ENCODE data around the gene ZNF267.
"Not testable (repeated sequence)": the region's sequence is repeated elsewhere in the genome, so short reads cannot be mapped to it uniquely, and the experiment has no call there.

Gene ZNF267

DNA sequence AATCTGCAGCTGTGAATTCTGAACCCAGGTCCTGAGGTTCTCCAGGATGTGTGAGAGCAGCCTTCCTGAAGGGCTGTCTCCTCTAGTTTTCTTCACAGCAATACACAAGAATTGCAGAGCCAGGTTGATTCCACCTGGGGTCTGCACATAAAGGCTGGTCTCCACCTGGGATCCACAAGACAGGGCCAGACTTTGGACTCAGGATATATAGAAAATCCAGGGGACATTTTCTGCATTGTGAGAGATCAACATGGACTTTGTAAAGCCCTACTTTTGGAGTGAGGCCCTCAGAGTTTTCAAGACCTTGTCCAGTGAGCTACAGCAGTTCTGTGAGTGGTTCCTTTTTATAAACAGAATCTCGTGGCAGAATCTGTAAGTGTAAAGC lies 6.3 kb downstream of the ZNF267 start:
- no peak for DNase-seq (ENCODE audit: low read depth)

DNA sequence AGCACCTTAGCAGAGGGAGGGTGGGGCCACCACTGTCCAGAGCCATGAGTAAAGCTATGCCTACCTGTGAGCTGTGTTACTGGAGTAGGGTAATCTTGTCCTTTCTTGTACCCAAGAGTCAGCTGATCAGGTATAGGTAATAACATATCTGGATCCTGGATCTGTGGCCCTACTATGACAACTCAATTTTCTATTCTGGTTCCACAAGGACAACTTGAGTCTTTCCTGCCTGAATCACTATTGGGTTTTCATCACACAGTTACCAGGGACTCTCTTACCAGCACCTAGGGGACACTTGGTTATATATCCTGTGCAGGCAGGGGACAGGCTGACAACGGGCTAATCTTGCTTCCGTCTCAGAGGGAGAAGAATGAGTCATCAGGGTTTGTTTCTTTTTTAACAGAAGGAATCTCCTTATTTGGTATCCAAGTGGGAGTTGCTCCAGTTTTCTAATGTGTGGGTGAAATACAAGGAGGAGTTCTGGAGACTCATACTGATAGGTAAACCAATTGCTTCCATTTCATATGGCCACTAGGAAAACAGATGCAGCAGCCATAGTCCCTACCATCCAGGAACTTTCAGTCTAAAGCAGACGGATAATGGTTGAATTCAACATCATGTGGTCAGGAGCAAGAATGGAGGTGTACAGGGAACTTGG lies 6.8 kb downstream of the ZNF267 start:
- peak; percentile 38 for DNase-seq (ENCODE audit: low read depth)

DNA sequence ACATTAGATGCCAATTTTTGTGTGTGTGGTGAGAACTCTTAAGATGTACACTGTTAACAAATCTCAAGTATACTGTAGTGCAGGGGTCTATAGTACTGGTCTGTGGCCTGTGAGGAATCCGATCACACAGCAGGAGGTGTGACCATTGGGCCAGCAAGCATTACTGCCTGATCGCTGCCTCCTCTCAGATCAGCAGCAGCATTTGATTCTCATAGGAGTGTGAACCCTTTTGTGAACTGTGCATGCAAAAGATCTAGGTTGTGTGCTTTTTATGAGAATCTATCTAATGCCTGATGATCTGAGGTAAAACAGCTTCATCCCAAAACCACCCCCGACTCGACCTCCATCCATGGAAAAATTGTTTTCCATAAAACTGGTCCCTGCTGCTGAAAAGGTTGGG lies 12.6 kb downstream of the ZNF267 start:
- no peak for DNase-seq (ENCODE audit: low read depth)

DNA sequence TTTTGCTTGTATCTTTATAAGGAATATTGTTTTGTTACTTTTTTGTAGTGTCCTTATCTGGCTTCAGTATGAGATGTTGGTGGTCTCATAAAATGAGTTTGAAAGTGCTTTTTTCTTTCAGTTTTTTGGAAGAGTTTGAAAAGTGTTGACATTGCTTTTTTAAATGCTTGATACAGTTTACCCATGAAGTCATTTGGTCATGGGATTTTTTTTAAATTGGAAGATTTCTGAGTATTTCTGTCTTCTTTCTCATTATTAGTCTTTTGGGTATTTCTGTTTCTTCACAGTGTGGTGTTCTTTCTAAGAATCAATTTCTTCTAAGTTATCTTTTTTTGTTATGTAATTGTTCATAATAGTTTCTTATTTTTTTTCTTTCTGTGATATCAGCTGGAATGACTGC lies 15.1 kb downstream of the ZNF267 start:
- no peak for DNase-seq (ENCODE audit: low read depth)

DNA sequence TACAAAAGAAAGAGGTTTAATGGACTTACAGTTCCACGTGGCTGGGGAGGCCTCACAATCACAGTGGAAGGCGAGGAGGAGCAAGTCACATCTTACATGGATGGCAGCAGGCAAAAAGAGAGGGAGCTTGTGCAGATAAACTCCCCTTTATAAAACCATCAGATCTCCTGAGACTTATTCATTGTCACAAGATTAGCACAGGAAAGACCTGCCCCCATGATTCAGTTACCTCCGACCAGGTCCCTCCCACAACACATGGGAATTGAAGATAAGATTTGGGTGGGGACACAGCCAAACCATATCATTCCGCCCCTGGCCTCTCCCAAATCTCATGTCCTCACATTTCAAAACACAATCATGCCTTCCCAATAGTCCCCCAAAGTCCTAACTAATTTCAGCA lies 18.5 kb downstream of the ZNF267 start:
- DNase-seq (ENCODE audit: low read depth): not testable (repeated sequence)

DNA sequence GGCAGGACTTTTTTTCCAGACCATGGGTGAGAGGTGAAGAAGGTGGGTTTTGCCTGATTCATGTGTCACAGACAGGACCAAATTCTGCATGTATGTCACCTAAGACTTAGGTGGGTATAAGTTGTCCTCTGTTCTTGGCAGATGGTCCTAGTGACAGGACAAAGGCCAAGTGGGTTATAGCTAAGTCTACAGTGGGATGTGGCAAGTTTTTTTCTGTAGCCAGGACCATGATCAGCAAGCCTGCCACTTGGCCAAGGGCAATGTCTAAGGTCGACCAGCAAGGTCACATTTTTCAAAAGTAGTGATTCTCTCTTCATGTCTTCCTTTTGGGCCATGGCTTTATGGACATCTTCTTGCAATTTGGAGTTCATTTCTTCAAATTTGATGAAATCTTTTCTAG lies 20.2 kb downstream of the ZNF267 start:
- no peak for DNase-seq (ENCODE audit: low read depth)

DNA sequence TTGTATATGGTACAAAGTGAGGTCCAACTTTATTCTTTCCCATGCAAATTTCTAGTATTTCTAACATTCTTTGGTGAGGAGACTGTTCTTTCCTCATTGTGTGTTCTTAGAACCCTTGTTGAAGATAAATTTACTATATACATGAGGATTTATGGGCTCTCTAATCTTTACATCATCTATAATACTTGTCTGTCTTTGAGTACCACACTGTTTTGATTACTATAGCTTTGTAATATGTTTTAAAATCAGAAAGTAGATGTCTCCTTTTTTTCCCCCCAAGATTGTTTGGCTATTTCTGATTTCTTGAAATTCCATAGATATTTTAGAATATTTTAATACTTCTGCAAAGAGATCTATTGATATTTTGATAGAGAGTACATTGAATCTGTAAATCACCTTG lies 23.7 kb downstream of the ZNF267 start:
- no peak for DNase-seq (ENCODE audit: low read depth)

DNA sequence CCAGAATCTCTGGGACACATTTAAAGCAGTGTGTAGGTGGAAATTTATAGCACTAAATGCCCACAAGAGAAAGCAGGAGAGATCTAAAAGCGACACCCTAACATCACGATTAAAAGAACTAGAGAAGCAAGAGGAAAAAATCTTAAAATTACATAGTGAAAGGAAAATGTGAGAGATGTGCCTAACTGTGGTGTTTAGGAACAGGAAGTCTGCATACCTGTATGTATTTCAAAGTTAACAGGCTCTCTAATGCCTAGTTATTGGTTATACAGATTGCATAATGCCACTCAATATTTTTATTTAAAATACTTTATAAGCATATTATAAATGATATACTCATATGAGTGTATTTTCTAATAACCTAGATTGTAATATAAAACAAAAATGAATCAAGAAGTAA lies 25.9 kb downstream of the ZNF267 start:
- no peak for DNase-seq (ENCODE audit: low read depth)

DNA sequence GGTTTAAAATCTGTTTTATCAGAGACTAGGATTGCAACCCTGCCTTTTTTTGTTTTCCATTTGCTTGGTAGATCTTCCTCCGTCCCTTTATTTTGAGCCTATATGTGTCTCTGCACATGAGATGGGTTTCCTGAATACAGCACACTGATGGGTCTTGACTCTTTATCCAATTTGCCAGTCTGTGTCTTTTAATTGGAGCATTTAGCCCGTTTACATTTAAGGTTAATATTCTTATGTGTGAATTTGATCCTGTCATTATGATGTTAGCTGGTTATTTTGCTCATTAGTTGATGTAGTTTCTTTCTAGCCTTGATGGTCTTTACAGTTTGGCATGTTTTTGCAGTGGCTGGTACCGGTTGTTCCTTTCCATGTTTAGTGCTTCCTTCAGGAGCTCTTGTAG lies 31.0 kb downstream of the ZNF267 start:
- DNase-seq (ENCODE audit: low read depth): not testable (repeated sequence)

DNA sequence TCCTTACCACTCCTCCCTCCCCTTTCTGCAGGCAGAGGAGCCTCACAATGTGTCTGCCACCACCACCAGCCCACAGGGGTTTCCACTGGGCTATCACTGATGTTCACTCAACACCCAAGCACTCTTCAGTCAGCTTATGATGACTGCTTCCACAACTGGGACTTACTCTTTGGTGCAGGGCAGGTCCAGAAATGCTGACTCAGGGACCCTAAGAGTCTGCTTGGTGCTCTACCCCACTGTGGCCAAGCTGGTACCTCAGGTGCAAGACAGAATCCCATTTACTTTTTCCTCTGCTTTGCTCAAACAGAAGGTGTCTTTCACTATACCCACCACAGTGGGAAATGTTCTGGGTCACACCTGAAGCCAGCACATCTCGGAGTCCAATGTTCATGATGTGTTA lies 40.1 kb downstream of the ZNF267 start:
- DNase-seq (ENCODE audit: low read depth): no peak

DNA sequence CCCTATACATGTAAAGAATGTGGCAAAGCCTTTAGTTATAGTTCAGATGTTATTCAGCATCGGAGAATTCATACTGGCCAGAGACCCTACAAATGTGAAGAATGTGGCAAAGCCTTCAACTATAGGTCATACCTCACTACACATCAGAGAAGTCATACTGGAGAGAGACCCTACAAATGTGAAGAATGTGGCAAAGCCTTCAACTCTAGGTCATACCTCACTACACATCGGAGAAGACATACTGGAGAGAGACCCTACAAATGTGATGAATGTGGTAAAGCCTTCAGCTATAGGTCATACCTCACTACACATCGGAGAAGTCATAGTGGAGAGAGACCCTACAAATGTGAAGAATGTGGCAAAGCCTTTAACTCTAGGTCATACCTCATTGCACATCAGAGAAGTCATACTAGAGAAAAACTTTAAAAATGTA lies 42.5 kb downstream of the ZNF267 start:
- no peak for DNase-seq (ENCODE audit: low read depth)

DNA sequence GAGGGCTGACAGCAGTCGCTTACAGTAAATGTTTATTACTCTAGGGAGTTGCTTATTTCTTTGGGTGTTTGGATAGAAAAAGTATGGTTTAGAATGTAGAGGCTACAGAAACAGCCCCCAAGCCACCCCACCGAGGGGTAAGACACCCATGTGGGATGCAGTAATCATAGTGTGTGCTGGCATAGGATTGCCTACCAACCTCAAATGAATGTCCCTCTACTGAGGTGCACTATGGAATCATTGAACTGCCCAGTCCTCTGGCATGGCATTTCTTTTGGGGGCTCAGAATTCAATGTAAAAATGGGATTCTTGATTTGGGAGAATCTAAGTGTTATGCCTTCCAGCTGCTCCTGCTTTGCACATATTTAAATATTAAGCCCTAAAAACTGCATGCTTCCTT lies 46.8 kb downstream of the ZNF267 start:
- DNase-seq (ENCODE audit: low read depth): no peak

DNA sequence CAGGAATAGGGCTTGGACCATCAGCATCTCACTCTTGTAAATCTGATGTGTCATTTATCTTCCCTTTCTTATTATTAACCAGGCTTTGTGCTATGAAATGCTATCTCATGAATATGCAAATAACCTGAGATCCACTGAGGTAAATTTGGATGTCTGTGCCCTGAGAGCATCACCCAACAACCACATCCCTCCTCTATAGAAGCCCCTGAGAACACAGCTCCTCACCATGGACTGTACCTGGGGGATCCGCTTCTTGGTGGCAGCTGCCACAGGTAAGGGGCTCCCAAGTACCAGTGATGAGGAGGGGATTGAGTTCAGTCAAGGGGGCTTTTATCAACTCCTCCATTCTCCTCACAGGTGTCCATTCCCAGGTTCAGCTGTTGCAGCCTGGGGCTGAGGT lies 78.2 kb downstream of the ZNF267 start:
- DNase-seq (ENCODE audit: low read depth): not testable (repeated sequence)

DNA sequence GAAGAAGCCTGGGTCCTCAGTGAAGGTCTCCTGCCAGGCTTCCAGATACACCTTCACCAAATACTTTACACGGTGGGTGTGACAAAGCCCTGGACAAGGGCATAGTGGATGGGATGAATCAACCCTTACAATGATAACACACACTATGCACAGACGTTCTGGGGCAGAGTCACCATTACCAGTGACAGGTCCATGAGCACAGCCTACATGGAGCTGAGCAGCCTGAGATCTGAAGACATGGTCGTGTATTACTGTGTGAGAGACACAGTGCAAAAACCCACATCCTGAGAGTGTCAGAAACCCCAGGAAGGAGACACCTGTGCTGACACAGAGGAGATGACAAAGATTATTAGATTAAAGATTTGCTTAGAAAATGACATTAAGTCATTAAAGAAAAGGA lies 78.6 kb downstream of the ZNF267 start:
- not testable (repeated sequence) for DNase-seq (ENCODE audit: low read depth)

DNA sequence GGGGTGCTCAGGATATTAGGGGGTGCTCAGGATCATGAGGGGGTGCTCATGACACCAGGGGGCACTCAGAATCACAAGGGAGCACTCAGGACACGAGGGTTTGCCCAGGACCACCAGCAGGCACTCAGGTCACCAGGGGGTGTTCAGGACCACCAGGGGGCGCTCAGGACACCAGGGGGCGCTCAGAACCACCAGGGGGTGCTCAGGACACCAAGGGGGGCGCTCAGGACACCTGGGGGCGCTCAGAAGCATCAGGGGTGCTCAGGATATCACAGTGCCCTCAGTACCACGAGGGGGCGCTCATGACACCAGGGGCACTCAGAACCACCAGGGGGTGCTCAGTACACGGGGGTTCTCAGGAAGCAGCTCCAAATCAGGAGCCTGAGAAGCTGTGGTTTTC lies 82.6 kb downstream of the ZNF267 start:
- DNase-seq (ENCODE audit: low read depth): not testable (repeated sequence)

DNA sequence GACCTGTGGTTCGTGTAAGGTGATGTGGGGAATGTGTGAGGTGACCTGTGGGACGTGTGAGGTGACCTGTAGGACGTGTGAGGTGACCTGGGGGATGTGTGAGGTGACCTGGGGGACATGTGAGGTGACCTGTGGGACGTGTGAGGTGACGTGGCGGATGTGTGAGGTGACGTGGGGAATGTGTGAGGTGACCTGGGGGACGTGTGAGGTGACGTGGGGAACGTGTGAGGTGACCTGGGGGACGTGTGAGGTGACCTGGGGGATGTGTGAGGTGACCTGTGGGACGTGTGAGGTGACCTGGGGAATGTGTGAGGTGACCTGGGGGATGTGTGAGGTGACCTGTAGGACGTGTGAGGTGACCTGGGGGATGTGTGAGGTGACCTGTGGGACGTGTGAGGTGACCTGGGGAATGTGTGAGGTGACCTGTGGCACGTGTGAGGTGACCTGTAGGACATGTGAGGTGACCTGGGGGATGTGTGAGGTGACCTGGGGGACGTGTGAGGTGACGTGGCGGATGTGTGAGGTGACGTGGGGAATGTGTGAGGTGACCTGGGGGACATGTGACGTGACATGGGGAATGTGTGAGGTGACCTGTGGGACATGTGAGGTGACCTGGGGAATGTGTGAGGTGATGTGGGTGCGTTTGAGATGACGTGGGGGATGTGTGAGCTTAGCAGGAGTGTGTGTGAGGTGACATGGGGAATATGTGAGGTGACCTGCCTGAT lies 86.7 kb downstream of the ZNF267 start:
- DNase-seq (ENCODE audit: low read depth): not testable (repeated sequence)

Measured in stromal cell of bone marrow (primary cell).